Measurements from ENCODE around the gene LGALS4.
"Not testable (repeated sequence)": the region's sequence is repeated elsewhere in the genome, so short reads cannot be mapped to it uniquely, and the experiment has no call there.

The LGALS4 gene

GRCh38 chr19:38793177-38793576 is 19.6 kb downstream of the LGALS4 start:
- peak; percentile 51 for DNase-seq

- DNase-seq: no peak
Observed at GRCh38 chr19:38792250-38793111, 20.3 kb downstream of the LGALS4 start.

GRCh38 chr19:38791451-38792064 is 21.2 kb downstream of the LGALS4 start:
- DNase-seq: not testable (repeated sequence)

GRCh38 chr19:38790507-38791403 is 22.0 kb downstream of the LGALS4 start:
- DNase-seq: not testable (repeated sequence)

- DNase-seq: no peak
Observed at GRCh38 chr19:38788478-38789243, 24.1 kb downstream of the LGALS4 start, which contains the start of gene LGALS7B. TSS of gene LGALS7B (plus strand) at chr19:38789200. CDS start at chr19:38789227, 27 bp downstream.

GRCh38 chr19:38786572-38787265 is 26.0 kb downstream of the LGALS4 start:
- DNase-seq: no peak

- DNase-seq: not testable (repeated sequence)
Observed at GRCh38 chr19:38786061-38786460, 26.7 kb downstream of the LGALS4 start.

- no peak for DNase-seq
Observed at GRCh38 chr19:38785187-38785699, 27.5 kb downstream of the LGALS4 start.

- no peak for DNase-seq
Observed at GRCh38 chr19:38784224-38784623, 28.5 kb downstream of the LGALS4 start.

GRCh38 chr19:38782212-38782611 is 30.5 kb downstream of the LGALS4 start:
- not testable (repeated sequence) for DNase-seq

- no peak for DNase-seq
Observed at GRCh38 chr19:38781058-38781457, 31.7 kb downstream of the LGALS4 start.

GRCh38 chr19:38780443-38780842 is 32.3 kb downstream of the LGALS4 start:
- no peak for DNase-seq

- DNase-seq: no peak
Observed at GRCh38 chr19:38778733-38779132, 34.0 kb downstream of the LGALS4 start.

- DNase-seq: no peak
Observed at GRCh38 chr19:38774181-38774950, 38.4 kb downstream of the LGALS4 start.

- no peak for DNase-seq
Observed at GRCh38 chr19:38773469-38774177, 39.1 kb downstream of the LGALS4 start, which contains the start of gene LGALS7. TSS of gene LGALS7 (minus strand) at chr19:38773517. CDS start at chr19:38773492, 25 bp downstream.

GRCh38 chr19:38771569-38771968 is 41.2 kb downstream of the LGALS4 start:
- DNase-seq: not testable (repeated sequence)

- not testable (repeated sequence) for DNase-seq
Observed at GRCh38 chr19:38770949-38771275, 41.8 kb downstream of the LGALS4 start.

- DNase-seq: not testable (repeated sequence)
Observed at GRCh38 chr19:38770228-38770948, 42.4 kb downstream of the LGALS4 start.

GRCh38 chr19:38769635-38770211 is 43.0 kb downstream of the LGALS4 start:
- DNase-seq: peak; percentile 59
